ENCODE data around the gene LRFN3. TPM values are rescaled to one million over a fixed set of nuclear protein-coding genes. Genes with fewer than 3 reads are reported as not detected.

The LRFN3 gene
- total and polyA plus RNA-seq, 2 donors (not counting 1 experiment from before 2014, with no cell fraction given) = 2.2 to 2.6 TPM

- Histone ChIP-seq H3K27me3 (ENCODE audit: control insufficient read depth, insufficient read depth, low read length) (peaks cover 18% of the 10 kb centered on the region), H3K27ac (ENCODE audit: insufficient read depth, low read length) (no peak overlapping the region), H3K4me2 (ENCODE audit: extremely low read depth, insufficient read depth, low read length) (no peak overlapping the region), H3K9me3 (ENCODE audit: control insufficient read depth, insufficient read depth, low read depth, low read length) (no peaks in the 10 kb centered on the region), H4K20me1 (ENCODE audit: control insufficient read depth, extremely low read depth, insufficient read depth, low read length) (no peaks in the 10 kb centered on the region), H3K9ac (ENCODE audit: insufficient read depth, low read length) (no peak overlapping the region), H3K79me2 (ENCODE audit: control insufficient read depth, insufficient read depth, low read length) (no peaks in the 10 kb centered on the region), H2AFZ (ENCODE audit: low read length) (no peak overlapping the region), H3K36me3 (ENCODE audit: control insufficient read depth, insufficient read depth, low read length) (no peaks in the 10 kb centered on the region), H3K4me1 (ENCODE audit: control insufficient read depth, extremely low read depth, insufficient read depth, low read length) (no peaks in the 10 kb centered on the region), H3K4me3 (replicated peaks in 1 of 4; ENCODE audit: control extremely low read depth in 1 of 4, insufficient read depth in 1 of 4, low read depth in 3 of 4, low read length in 4 of 4) (no peak overlapping the region)
- TF ChIP-seq CTCF (conservative IDR thresholded peaks at IDR 0.05 in 1 of 2, IDR thresholded peaks at IDR 0.05 in 1 of 2; ENCODE audit: low read depth in 1 of 2, low read length in 2 of 2) (no peak), EZH2 (IDR thresholded peaks at IDR 0.05; ENCODE audit: low read length, missing control alignments) (no peak)
- peak; percentile 56 to 57 for DNase-seq (ENCODE audit: low read depth in 2 of 2)
Observed at GRCh38 chr19:35963514-35963913, 27.3 kb downstream of the LRFN3 start.

DNA sequence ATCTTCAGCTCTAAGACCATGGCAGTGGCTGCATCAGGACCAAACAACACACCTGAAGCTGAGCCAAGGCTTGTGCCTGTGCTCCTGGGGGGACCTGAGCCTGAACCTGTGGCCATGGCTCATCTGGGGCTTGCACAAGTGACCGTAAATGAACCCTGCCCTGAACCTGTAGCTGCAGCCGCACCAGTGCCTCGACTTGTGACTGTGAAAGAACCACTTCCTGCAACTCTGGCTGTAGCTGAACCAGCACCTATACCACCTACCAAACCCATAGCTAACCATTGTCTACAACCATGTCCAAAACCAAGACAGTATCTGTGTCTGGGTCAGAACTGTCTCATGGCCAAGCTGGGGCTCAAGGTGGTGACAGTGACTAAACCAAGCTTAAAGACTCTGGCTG lies 30.6 kb downstream of the LRFN3 start:
- Histone ChIP-seq H4K20me1 (ENCODE audit: control insufficient read depth, extremely low read depth, insufficient read depth, low read length) (no peaks in the 10 kb centered on the region), H2AFZ (ENCODE audit: low read length) (no peak overlapping the region), H3K27me3 (ENCODE audit: control insufficient read depth, insufficient read depth, low read length) (peaks cover 2% of the 10 kb centered on the region), H3K9me3 (ENCODE audit: control insufficient read depth, insufficient read depth, low read depth, low read length) (no peaks in the 10 kb centered on the region), H3K4me2 (ENCODE audit: extremely low read depth, insufficient read depth, low read length) (no peak overlapping the region), H3K36me3 (ENCODE audit: control insufficient read depth, insufficient read depth, low read length) (no peaks in the 10 kb centered on the region), H3K4me1 (ENCODE audit: control insufficient read depth, extremely low read depth, insufficient read depth, low read length) (no peaks in the 10 kb centered on the region), H3K79me2 (ENCODE audit: control insufficient read depth, insufficient read depth, low read length) (no peaks in the 10 kb centered on the region), H3K4me3 (replicated peaks in 1 of 4; ENCODE audit: control extremely low read depth in 1 of 4, insufficient read depth in 1 of 4, low read depth in 3 of 4, low read length in 4 of 4) (no peak overlapping the region), H3K27ac (ENCODE audit: insufficient read depth, low read length) (no peak overlapping the region), H3K9ac (ENCODE audit: insufficient read depth, low read length) (no peak overlapping the region)
- TF ChIP-seq EZH2 (IDR thresholded peaks at IDR 0.05; ENCODE audit: low read length, missing control alignments) = no peak
- no peak for TF ChIP-seq CTCF (conservative IDR thresholded peaks at IDR 0.05 in 1 of 2, IDR thresholded peaks at IDR 0.05 in 1 of 2; ENCODE audit: low read depth in 1 of 2, low read length in 2 of 2)
- no peak for DNase-seq (ENCODE audit: low read depth in 2 of 2)

GRCh38 chr19:35973487-35973886 lies 37.3 kb downstream of the LRFN3 start:
- H3K9me3 ChIP-seq (ENCODE audit: control insufficient read depth, insufficient read depth, low read depth, low read length) = no peaks in the 10 kb centered on the region
- no peaks in the 10 kb centered on the region for H3K4me1 ChIP-seq (ENCODE audit: control insufficient read depth, extremely low read depth, insufficient read depth, low read length)
- no peaks in the 10 kb centered on the region for H3K36me3 ChIP-seq (ENCODE audit: control insufficient read depth, insufficient read depth, low read length)
- no peaks in the 10 kb centered on the region for H3K79me2 ChIP-seq (ENCODE audit: control insufficient read depth, insufficient read depth, low read length)
- no peak overlapping the region for H3K27ac ChIP-seq (ENCODE audit: insufficient read depth, low read length)
- H3K4me2 ChIP-seq (ENCODE audit: extremely low read depth, insufficient read depth, low read length) = no peak overlapping the region
- no peak for TF ChIP-seq EZH2 (IDR thresholded peaks at IDR 0.05; ENCODE audit: low read length, missing control alignments)
- TF ChIP-seq CTCF (conservative IDR thresholded peaks at IDR 0.05 in 1 of 2, IDR thresholded peaks at IDR 0.05 in 1 of 2; ENCODE audit: low read depth in 1 of 2, low read length in 2 of 2) = no peak
- H3K4me3 ChIP-seq (replicated peaks in 1 of 4; ENCODE audit: control extremely low read depth in 1 of 4, insufficient read depth in 1 of 4, low read depth in 3 of 4, low read length in 4 of 4) = no peak overlapping the region
- no peaks in the 10 kb centered on the region for H3K27me3 ChIP-seq (ENCODE audit: control insufficient read depth, insufficient read depth, low read length)
- DNase-seq (ENCODE audit: low read depth in 2 of 2) = no peak
- no peak overlapping the region for H2AFZ ChIP-seq (ENCODE audit: low read length)
- H4K20me1 ChIP-seq (ENCODE audit: control insufficient read depth, extremely low read depth, insufficient read depth, low read length) = no peaks in the 10 kb centered on the region
- H3K9ac ChIP-seq (ENCODE audit: insufficient read depth, low read length) = no peak overlapping the region

Data from fibroblast of lung (primary cell).